GM18520 (cell line): Measurements from ENCODE around the gene PCED1B.
"Not testable (repeated sequence)": the region's sequence is repeated elsewhere in the genome, so short reads cannot be mapped to it uniquely, and the experiment has no call there.

ENCODE experiments used
- ATAC-seq: cut with Tn5 transposase; IDR thresholded peaks from one replicate; pipeline ENCODE4 v1.9.1; 2021; ENCODE audit not compliant: unreplicated experiment

Gene PCED1B

DNA sequence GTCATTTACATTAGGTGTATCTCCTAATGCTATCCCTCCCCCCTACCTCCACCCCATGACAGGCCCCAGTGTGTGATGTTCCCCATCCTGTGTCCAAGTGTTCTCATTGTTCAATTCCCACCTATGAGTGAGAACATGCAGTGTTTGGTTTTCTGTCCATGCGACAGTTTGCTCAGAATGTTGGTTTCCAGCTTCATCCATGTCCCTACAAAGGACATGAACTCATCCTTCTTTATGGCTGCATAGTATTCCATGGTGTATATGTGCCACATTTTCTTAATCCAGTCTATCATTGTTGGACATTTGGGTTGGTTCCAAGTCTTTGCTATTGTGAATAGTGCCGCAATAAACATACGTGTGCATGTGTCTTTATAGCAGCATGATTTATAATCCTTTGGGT lies 37.9 kb downstream of the PCED1B start:
- not testable (repeated sequence) for ATAC-seq

DNA sequence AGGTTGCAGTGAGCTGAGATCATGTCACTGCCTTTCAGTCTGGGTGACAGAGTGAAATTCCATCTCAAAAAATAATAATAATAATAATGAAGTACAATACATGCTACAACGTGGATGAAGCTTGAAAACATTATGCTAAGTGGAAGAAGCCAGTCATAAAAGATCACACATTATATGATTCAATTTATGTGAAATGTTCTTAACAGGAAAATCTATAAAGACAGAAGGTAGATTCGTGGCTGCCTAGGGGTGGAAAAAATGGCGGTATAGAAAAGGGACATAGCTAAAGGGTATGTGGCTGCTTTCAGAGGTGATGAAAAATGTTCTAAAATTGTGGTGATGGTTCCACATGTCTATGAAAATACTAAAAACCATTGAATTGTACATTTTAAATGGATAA lies 41.3 kb downstream of the PCED1B start:
- no peak for ATAC-seq

DNA sequence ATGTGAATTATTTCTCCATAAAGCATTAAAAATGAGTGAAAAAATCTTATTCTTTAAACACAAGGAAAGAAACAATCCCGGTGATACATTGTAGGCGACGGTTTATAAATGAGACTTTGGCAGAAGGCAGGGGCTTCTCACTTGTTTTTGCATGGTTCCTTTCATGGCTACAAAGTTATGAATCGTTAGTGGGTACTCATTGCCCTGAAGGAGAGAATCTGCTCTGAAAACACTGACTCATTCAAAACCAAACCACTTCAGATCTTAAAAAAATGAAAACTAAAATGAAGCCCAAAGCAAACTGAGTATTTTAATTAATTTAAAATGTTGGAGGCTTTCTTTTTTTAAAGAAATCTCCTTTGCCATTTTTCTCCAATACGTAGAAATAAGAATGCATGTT lies 41.7 kb downstream of the PCED1B start:
- no peak for ATAC-seq

DNA sequence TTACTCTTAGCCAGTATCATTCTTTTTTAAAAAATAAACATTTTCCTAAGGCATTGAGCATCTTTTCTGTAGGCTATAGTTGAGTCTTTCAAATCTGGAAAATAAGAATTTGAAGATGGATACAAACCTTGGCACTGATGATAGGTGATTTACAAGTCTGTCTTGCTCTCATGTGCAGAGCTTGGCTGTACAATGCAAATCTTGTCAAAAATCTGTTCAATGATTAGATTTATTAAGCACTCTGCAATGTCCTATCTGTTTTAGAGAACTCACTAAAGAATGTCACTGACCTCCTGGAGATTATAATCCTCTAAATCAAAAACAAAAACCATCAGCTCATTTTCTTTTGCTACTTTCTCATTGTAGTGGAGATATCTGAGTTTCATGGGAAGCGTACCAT lies 43.2 kb downstream of the PCED1B start:
- no peak for ATAC-seq

DNA sequence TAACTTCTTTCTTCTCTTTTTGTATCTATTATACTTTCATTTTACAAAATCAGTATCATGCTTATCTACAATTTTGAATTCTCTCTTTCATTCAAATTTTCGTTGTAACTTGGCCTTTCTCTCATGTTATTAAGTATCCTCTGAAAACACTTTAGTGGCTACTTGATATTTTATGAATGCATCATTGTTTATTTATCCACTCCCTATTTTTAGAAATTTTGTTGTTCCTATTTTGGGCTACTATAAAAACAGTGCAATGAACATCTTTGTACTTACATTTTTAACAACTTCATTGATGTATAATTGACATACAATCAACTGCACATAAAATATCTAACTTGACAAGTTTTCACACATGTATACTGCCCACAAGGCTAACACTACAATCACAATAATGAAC lies 44.3 kb downstream of the PCED1B start:
- ATAC-seq: no peak

DNA sequence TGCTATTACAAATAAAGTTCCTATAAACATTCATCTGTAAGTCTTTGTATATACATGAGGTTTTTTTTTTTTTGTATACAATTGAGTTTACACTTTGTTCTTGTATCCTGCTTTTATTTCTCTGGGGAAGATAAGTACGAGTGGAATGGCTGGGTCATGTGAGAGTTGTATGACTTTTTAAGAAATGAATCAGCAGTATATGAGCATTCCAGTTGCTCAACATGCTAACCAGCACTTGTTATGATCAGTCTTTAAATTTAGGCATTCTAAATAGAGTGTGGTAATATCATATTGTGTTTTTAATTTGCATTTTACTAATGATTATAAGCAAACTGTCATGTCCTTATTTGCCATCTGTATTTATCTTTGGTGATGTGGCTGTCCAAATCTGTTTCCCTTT lies 45.0 kb downstream of the PCED1B start:
- no peak for ATAC-seq

DNA sequence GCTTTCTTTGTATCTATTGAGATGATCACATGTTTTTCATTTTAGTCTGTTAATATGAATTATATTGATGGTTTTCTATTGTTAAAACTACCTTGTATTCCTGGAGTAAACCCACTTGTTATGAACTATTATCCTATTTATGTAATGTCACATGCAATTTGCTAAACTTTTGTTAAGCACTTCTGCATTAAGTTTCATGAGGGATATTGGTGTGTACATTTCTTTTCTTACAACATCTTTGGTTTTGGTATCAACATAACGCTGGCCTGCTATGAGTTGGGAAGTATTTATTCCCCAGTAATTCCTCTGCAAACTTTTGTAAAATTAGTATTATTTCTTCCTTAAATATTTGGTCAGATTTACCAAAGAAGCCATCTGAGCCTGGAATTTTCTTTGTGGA lies 46.8 kb downstream of the PCED1B start:
- ATAC-seq: no peak

DNA sequence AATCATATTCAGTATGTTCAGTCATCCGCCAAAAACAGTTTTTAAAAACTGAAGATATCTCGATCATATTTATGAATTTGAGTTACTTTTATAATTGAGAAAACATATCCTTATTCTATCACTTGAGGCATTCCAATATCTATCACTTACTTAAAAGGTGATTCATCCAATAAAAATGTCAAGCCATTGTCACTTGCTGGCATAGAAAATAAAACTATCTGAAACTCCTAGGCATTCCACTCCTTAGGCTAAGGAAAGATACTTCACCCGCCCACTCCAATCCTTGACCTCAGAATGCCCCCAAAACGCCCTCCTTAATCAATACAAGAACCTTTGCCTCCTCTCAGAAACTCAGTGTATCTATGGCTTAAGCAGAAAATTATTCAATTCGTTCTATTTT lies 51.6 kb downstream of the PCED1B start:
- ATAC-seq: no peak

DNA sequence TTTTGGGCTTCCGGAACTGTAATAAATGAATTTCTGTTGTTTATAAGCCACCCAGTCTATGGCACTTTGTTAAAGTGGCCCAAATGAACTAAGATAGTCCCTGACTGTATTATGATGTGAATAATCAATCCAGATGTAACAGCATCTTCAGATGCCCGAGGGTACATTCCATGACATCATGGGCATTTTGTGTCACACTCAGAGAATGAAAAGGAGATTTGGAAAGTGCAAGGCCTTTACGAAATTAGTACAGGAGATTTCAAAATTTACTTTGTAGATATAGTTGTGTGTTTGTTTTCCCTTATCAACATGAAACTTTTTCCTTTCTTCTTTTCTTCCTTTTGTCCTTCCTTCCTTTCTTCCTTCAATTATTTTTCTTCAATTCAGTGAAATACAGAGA lies 54.6 kb downstream of the PCED1B start:
- no peak for ATAC-seq

DNA sequence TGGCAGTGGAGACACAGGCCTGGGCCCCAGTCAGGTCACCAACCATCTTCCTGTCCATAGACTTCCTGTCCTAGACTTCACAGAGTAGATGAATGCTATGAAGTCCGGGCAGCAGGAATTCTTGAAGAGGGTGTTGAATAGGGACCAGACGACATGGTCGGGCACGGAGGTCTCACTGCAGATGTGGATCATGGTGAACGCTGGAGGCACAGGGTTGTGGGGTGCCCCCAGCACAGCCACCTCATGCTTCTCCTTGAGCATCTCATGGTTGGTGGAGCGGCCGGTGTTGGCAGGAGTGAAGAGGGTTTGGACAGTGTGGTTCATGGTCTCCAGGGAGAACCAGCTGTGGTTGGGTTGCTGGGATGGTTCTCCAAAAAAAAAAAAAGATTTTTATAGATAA lies 56.2 kb downstream of the PCED1B start:
- no peak for ATAC-seq

DNA sequence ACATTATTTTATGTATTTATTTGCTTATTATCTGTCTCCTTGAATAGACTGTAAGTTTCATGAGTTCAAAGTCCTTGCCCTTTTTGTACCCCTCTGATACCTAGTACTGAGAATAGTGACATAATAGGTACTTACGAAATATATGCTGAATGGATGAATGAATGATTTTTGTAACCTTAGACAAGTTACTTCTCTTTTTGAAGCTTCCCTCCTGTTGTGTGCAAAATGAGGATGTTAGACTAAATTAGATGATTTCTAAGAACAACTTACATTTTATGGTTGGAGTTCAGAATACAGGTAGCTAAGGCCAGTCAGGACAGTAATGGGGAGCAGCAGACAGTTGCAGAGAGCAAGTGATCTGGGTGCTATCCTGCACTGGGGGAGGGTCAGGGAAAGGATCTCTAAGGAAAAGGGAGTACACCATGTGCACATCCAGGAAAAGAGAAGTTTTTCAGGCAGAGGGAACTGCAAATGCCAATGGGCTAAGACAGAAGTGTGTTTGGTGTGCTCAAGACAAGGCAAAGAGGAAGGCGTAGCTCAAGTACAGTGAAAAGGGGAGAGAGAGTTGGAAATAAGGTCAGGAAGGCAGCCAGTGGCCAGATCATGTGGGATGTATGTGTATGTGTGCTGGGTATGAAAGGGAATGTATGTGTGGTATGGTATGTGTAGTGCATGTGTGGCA lies 59.7 kb downstream of the PCED1B start:
- no peak for ATAC-seq

DNA sequence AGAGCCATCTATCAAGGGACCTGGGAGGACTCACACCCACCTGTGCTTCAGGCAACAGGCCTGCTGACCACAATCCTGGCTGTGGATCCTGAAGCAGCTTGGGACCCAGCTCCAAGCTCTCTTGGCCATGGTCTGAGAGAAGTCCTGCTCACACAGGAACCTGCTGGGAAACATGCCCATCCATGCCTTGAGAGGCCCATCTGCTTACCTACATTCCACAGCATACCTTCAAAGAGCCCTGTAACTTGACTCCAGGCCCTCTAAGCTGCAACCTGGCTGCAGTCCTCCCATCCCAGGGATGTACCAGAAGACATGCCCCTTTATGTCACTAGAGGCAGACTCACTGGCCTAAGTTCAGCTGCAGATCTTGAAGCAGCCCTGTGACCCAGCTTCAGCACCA lies 62.0 kb downstream of the PCED1B start:
- ATAC-seq: no peak

DNA sequence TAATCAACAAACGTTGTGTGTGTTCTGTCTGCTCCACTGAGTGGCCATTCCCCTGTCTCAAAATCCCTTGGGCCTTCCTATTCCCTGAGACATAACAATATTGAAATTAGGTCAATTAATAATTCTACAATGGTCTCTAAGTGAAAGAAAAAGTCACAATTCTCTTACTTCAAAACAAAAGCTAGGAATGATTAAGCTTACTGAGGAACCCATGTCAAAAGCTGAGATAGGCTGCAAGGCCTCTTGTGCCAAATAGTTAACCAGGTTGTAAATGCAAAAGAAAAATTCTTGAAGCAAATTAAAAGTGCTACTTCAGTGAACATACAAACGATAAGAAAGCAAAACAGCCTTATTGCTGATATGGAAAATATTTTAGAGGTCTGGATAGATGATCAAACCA lies 65.3 kb downstream of the PCED1B start:
- ATAC-seq: no peak

DNA sequence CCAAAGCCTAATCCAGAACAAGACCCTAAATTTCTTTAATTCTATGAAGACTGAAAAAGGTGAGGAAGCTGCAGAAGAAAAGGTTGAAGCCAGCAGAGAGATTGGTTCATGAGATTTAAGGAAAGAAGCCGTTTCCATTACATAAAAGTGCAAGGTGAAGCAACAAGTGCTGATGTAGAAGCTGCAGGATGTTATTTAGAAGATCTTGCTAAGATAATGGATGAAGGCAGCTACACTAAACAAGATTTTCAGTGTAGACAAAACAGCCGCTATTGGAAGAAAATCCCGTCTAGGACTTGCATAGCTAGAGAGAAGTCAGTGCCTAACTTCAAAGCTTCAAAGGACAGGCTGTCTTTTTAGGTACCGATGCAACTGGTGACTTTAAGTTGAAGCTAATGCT lies 65.8 kb downstream of the PCED1B start:
- ATAC-seq: no peak

DNA sequence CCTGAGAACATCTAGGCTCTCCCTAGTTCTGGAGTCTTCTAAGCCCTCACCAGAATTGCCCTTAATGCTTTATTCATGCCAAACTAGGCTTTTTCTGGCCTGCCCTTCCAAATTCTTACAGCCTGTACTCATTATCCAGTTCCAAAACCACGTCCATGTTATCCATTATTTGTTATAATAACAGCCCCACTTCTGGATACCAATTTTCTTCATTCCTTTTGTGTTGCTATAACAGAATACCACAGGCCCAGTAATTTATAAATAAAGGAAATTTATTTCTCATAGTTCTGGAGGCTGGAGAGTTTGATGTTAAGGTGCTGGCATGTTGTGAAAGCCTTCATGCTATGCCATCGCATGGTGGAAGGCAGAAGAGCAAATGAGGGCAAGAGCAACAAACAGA lies 68.3 kb downstream of the PCED1B start:
- no peak for ATAC-seq

DNA sequence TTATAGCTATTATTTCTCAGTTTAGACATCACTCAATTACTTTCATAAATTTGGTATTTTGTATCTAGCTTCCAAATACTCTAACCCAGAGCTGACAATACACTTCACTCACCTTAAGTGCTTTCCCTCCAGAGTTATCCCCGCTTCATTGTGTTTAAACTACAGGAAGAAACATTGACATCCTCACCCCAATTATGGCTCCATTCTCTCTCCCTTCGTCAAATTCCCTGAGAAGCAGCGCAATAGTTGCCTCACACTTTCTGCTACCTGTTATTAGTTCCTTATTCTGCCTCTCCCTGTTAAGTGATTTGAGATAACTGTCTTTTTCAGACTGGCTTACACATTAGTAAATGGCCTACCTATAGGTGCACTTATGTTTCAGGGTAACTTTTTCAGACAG lies 69.7 kb downstream of the PCED1B start:
- ATAC-seq: no peak

DNA sequence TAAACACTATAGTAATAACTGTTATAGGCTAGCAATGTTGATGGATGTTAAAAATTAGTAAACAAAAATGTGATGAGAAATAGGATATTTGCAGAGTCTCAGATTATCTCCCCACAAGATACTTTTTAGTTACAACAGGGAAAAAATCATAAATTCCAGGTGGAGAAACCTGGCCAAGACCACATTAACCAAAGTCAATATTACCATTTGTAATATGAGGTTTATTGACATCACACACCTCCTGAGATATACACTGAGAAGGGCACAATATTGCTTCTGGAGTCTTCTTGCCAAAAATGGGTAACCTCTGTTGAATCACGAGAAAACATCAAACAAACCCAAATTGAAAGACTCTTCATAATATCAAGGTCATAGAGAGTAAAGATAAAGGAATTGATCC lies 72.7 kb downstream of the PCED1B start:
- ATAC-seq: no peak

DNA sequence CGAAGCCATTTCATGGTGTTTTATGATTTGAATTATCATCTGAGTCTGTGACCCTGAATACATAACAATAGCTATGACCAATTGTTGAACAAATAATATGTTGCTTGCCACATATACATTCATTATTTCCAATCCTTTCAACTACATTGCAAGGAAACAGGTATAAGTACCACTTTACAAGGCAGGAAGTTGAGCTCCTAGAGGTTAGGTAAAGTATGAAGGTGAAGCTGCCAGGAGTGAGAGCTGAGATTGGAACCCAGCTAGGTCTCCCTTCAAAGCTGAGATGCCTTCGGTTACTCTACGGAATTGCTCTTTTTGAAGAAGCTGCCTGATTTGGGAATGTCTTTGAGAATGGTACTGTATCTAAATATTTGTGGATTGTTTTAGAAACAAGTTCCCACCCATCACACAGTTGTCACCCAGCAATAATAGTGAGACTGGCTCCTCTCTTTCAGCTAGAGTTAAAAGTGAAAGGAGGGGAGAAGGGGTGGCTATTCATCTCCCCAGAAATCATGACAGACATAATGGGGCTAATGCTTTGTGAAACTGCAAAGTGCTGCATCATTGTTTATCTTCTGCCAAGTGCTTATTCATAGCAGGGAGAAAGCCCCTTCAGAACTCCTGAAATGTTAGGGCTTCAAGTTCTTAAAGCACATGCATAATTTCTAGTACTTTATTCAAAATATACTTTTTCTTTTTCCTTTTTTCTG lies 76.2 kb downstream of the PCED1B start:
- ATAC-seq: no peak

DNA sequence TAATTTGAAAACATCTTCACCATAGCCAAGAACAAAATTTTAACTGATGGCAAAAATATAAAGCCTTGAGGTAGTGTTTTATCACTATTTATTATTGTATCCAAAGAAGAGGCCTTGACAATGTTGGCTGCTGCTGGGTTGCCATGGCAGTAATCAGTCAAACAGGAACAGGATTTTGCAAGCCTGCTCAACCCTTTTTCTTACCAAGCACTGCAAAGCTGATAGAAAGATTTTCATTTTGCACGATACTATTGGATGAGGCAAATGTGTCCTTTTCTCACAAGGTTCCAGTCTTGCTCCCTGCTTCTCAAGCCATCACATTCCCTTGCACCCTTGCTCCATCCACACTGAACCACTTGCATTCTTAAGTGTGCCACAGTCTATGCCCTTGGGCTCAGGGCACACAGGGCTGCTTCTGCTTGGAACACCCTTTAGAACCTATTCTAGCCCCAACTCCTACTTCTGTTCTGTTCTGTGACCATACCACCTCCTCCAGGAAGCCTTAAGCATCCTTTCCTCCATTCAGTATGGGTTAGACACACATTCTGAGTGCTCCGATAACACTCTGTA lies 76.8 kb downstream of the PCED1B start:
- ATAC-seq: no peak

DNA sequence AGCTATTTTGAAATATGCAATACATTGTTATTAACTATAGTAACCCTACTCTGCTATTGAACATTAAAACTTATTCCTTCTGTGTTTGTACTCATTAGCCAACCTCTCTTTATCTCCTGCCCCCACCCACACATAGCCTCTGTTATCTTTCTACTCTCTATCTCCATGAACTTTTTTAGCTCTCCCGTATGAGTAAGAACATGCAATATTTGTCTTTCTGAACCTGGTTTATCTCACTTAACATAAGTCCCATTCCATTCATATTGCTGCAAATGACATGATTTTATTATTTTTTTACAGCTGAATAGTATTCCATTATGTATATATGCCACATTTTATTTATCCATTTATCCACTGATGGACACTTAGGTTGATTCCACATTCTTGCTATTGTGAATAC lies 79.4 kb downstream of the PCED1B start:
- no peak for ATAC-seq

DNA sequence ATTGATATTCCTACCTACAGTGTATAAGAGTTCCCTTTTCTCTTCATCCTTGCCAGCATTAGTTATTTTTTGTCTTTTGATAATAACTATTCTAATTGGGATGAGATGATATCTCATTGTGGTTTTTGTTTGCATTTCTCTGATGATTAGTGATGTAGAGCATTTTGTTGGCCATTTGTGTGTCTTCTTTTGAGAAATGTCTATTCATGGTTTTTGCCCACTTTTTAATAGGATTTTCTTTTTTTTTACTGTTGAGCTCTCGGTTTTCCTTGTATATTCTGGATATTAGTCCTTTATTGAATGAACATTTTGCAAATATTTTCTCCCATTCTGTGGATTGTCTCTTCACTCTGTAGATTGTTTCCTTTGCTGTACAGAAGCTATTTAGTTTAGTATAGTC lies 79.9 kb downstream of the PCED1B start:
- ATAC-seq: no peak

DNA sequence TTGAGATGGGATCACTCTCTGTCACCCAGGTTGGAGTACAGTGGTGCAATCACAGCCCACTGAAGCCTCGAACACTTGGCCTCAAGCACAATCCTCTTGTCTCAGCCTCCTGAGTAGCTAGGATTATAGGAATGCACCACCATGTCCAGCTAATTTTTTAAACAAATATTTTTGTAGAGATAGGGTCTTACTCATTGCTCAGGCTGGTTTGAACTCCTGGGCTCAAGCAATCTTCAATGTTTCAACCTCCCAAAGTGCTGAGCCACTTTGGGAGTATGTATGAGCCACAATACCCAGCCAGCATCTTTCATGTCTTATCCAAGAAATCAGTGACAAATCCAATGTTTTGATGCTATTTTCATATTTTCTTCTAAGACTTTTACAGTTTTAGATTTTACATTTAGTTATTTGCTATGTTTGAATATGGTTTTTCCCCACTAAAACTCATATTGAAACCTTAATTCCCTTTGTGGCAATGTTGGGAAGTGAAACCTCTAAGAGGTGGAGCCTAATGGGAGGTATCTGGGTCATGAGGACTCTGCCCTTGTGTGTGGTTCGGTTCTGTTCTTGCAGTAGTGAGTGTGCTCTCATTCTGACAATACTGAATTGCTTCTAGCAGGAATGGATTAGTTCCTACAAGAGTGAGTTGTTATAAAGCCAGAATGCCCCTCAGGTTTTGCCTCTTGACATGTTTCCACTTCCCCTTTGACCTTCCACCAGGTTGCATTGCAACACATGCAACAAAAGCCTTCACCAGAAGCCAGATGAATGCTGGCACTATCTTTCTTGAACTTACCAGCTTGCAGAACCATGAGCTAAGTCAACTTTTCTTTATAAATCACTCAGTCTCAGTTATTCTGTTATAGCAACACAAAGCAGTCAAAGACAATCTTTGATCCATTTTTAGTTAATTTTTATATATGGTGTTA lies 81.2 kb downstream of the PCED1B start:
- ATAC-seq: no peak
